Measurements from ENCODE around the gene KRTAP10-2. TPM values are rescaled to one million over a fixed set of nuclear protein-coding genes. Genes with fewer than 3 reads are reported as not detected.

The KRTAP10-2 gene
- total RNA-seq, 2 experiments from 2014 or later = not detected

GRCh38 chr21:44522753-44523204 lies 28.5 kb downstream of the KRTAP10-2 start:
- intact Hi-C loops (cut with micrococcal nuclease) = no loop called here
- DNase-seq (no peak), ATAC-seq (no peak)
- no peaks in the 10 kb centered on the region for H3K4me1 Mint-ChIP-seq (ENCODE audit: low read depth)
- ChIA-PET POLR2A (no interaction called here), CTCF (no interaction called here)
- H3K36me3 Mint-ChIP-seq (ENCODE audit: low read depth) = no peaks in the 10 kb centered on the region
- H3K27me3 Mint-ChIP-seq = no peaks in the 10 kb centered on the region
- H3K4me3 Mint-ChIP-seq = no peak overlapping the region
- TF ChIP-seq, protein P1, sequence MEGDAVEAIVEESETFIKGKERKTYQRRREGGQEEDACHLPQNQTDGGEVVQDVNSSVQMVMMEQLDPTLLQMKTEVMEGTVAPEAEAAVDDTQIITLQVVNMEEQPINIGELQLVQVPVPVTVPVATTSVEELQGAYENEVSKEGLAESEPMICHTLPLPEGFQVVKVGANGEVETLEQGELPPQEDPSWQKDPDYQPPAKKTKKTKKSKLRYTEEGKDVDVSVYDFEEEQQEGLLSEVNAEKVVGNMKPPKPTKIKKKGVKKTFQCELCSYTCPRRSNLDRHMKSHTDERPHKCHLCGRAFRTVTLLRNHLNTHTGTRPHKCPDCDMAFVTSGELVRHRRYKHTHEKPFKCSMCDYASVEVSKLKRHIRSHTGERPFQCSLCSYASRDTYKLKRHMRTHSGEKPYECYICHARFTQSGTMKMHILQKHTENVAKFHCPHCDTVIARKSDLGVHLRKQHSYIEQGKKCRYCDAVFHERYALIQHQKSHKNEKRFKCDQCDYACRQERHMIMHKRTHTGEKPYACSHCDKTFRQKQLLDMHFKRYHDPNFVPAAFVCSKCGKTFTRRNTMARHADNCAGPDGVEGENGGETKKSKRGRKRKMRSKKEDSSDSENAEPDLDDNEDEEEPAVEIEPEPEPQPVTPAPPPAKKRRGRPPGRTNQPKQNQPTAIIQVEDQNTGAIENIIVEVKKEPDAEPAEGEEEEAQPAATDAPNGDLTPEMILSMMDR (IDR thresholded peaks at IDR 0.05) = no peak
- H3K27ac Mint-ChIP-seq = no peak overlapping the region
- no peaks in the 10 kb centered on the region for H3K9me3 Mint-ChIP-seq

GRCh38 chr21:44521928-44522752 lies 29.2 kb downstream of the KRTAP10-2 start:
- no peaks in the 10 kb centered on the region for H3K4me1 Mint-ChIP-seq (ENCODE audit: low read depth)
- intact Hi-C loops (cut with micrococcal nuclease) = no loop called here
- H3K27ac Mint-ChIP-seq = no peak overlapping the region
- ATAC-seq = no peak
- DNase-seq = no peak
- no peak overlapping the region for H3K4me3 Mint-ChIP-seq
- TF ChIP-seq, protein P1 (IDR thresholded peaks at IDR 0.05) = no peak
- ChIA-PET CTCF (no interaction called here), POLR2A (interaction anchor here (0.6 kb wide), 1 partner anchor 100 kb away, joined by 3 read pairs; no protein-coding TSS in a partner anchor)
- no peaks in the 10 kb centered on the region for H3K27me3 Mint-ChIP-seq
- no peaks in the 10 kb centered on the region for H3K36me3 Mint-ChIP-seq (ENCODE audit: low read depth)
- H3K9me3 Mint-ChIP-seq = no peaks in the 10 kb centered on the region

DNA sequence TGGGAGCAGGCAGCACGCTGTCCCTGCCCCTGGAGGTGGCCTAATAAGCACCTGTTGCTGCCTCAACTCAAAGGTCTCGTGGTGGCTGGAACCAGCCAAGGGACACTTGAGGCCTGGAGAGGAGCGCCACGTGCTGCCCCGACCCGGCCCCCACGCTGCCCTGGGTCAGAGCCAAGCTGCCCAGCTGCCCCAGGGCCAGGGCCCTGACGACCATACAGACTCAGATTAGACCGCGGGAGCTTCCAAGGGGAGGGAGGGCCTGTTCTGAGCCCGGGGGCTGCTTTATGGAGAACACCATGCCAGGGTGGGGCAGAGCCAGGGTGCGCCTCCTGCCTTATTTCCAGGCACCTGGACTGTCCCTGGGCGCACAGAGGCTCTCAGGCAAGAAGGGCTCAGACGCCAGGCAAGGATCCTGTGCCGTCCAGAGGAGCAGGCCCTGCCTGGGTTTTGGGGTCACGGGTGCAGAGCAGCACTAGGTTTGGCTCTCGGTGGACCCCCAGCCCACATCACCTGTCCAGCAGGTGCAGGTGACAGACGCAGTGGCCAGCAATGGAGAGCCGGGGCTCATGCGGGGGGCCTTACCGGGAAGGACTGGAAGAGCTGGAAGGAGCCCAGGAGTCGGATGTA lies 29.9 kb downstream of the KRTAP10-2 start:
- TF ChIP-seq, protein P1 (IDR thresholded peaks at IDR 0.05) = no peak
- no peaks in the 10 kb centered on the region for H3K36me3 Mint-ChIP-seq (ENCODE audit: low read depth)
- ChIA-PET CTCF (interaction anchor here (0.6 kb wide), 1 partner anchor 247 kb away, joined by 3 read pairs; no protein-coding TSS in a partner anchor), POLR2A (interaction anchor here (0.6 kb wide), 1 partner anchor 101 kb away, joined by 3 read pairs; no protein-coding TSS in a partner anchor)
- DNase-seq (no peak), ATAC-seq (no peak)
- H3K27ac Mint-ChIP-seq = no peak overlapping the region
- no peaks in the 10 kb centered on the region for H3K9me3 Mint-ChIP-seq
- intact Hi-C loops (cut with micrococcal nuclease) = no loop called here
- no peaks in the 10 kb centered on the region for H3K4me1 Mint-ChIP-seq (ENCODE audit: low read depth)
- H3K27me3 Mint-ChIP-seq = no peaks in the 10 kb centered on the region
- no peak overlapping the region for H3K4me3 Mint-ChIP-seq

DNA sequence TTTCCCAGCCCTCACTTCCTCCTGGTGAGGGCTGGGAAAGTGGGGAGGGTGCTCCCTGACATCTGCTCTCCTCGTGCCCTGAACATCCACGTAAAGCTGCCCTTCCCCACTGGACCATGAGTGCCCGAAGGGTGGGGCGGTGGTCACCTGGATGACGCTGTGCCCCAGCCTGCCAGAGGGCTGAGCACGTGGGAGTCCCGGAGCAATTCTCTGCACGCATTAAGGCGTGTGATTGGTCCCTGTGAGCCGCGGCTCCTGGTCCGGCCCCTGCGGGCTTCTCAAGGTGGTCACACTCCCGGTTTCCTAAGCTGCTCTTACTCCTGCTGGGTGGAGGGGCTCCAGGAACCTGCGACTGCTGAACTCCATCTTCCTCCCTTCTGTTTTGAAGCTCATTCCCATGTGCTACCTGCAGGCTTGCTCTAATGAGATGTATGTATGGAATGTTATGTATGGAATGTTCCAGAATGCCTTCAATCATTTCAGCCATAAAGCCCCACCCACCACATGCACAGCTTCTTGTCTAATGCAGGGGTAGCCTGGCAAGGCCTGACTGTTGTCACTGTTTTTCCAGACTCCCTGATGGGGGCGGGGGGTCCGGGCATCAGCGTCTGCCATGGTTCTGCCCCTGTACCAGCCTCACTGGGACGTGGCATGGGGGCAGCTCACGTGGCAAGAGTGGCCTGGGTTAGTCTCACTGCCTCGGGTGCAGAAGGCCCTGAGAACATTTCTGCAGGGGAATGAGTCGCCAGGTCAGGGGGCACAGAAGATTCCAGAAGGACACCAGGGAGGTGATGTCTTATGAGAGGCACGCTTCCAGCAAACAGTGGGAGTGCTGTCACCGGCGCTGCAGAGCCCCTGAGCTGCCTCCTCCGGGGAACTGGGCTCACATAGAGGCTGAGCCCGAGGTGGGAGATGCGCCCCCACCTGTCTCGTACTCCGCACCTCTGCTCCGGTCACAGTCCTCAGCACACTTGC lies 30.7 kb downstream of the KRTAP10-2 start:
- intact Hi-C loops (cut with micrococcal nuclease) = no loop called here
- TF ChIP-seq, protein P1 (IDR thresholded peaks at IDR 0.05) = no peak
- ATAC-seq (no peak), DNase-seq (no peak)
- Mint-ChIP-seq H3K27me3 (no peaks in the 10 kb centered on the region), H3K4me1 (ENCODE audit: low read depth) (no peaks in the 10 kb centered on the region), H3K4me3 (no peak overlapping the region), H3K27ac (no peak overlapping the region), H3K36me3 (ENCODE audit: low read depth) (no peaks in the 10 kb centered on the region), H3K9me3 (no peaks in the 10 kb centered on the region)
- ChIA-PET CTCF (interaction anchor here (0.6 kb wide), 1 partner anchor 246 kb away, joined by 3 read pairs; no protein-coding TSS in a partner anchor), POLR2A (no interaction called here)
